Left hindlimb (tissue), 1 donor: ENCODE measurements around the gene DNAJC19.
"Not testable (repeated sequence)": the region's sequence is repeated elsewhere in the genome, so short reads cannot be mapped to it uniquely, and the experiment has no call there.

Experiments used
- DNase-seq: peaks from one replicate; pipeline ENCODE4 v3.0.0-alpha.2; 2018

The DNAJC19 gene

DNA sequence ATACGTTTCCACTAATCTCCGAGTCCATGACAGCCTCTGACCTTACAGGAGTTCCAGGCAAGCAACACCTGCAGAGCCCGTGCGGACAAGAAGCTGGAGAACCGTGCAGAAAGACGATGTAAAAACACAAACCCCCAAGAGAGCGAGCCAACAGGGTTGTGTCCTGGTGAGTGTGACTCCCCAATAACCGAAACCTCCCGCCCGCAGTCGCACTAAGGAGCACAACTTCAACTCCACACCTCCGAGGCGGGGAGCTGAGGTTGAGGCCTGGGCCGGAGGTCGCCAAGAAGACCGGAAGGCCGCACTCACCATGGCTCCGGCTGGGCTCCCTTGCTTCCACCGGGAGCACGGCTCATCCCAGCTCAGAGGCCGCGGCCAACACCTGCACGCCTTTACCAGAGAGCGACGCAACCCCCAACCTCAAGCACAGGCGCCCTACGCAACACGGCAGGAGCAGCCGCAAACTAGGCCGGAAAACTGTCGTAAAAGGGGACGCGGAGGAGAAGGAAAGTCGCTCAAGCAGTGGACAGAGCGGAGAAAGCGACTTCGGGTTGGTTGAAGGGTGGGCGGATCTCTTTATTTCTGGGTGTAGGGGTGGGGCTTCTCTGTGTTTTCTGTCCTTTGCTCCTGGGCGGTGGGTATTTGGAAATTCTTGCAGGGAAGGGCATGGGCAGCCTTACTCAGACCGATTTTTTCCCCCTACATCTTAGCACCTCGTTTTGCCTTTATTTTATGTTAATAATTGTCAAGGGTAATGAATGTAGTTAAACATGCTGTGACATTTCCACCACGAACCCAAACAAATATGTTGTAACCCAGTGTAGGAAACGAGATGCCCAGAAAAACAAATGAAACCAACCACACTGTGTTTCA lies at the start of gene DNAJC19:
DNAJC19 (minus strand) TSS at position 446 of the 873 bp plus-strand sequence; CDS start at position 312, 134 bp downstream.
- peak; percentile 92 for DNase-seq

DNA sequence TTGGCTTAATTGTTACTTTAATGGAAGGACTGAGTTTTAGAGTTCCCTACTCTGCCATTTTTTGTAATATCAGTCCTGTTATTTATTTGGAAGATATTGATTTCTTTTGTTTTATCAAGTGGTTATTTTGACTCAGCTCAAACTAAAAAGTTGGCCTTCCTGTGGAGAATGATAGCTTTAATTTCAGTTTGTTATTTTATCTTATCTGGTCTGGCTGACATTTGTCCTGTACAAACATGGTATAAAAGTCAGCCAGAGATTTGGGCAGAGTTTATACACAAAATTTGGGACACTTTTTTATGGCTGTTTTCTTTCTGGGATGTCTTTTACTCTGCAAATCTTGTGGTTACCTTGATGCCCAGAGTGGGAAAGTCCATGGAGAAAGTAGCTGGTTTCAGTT lies 41.4 kb upstream of the DNAJC19 start:
- no peak for DNase-seq

DNA sequence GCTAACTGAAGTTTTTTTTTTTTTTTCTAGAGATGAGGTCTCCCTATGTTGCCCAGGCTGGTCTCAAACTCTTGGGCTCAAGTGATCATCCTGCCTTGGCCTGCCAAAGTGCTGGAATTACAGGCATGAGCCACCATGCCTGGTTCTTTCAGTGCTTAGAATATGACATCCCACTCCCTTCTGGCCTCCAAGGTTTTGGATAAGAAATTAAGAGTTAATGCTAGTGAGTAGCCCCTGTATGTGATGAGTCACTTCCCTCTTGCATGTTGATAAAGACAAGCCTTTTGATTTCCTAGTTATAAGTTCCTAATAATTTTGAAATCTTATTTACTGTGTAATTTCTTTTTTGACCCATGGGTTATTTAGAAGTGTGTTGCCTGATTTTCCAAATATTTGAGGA lies 35.7 kb upstream of the DNAJC19 start:
- no peak for DNase-seq

DNA sequence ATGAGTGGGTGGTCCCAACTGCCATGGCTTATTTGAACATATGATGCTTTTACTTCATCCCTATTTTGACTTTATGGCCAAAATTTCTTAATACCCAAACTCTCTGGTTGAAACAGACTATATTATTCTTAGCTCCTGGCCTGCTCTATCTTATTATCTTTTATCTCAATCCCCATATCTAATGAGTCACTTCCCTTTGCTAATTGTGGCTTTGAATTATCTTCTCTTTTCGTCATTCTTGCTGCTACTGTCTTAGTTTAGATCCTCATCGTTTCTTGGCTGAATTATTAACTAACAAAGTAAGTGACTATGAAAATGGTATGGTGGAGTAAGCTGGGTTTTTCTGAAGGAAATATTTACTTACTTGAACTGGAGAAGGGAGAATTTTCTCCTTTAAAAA lies 28.2 kb upstream of the DNAJC19 start:
- DNase-seq, result no peak

DNA sequence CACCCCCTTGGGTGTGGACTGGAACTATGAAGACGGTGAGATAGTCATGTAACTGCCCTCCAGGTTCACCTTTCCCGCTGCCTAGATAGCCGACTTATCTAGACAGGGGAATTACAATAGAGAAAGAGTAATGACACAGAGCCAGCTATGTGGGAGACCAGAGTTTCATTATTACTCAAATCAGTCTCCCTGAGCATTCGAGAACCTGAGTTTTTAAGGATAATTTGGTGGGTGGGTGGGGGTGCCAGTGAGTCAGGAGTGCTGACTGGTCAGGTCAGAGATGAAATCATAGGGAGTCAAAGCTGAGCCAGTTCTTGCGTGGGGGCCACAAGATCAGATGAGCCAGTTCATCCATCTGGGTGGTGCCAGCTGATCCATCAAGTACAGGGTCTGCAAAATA lies 19.7 kb upstream of the DNAJC19 start:
- no peak for DNase-seq

DNA sequence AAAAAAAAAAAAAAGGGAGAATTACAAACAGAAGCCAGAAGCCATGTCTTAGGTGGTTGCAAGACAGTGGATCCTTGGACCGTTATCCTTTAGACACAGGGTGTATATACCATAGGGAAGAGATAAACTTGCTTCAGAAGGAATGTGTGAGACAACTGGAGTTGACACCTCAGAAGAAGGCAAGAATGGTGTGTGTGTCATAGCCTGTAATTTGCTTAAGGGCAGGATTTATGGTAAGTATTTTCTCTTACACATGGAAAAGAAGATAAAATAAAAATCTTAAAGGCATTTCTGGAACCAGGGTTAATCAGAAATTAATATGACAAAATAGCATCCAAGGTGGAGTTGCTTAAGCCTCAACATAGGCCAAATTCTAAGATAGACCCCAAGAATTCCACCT lies 19.3 kb upstream of the DNAJC19 start:
- DNase-seq, result no peak

DNA sequence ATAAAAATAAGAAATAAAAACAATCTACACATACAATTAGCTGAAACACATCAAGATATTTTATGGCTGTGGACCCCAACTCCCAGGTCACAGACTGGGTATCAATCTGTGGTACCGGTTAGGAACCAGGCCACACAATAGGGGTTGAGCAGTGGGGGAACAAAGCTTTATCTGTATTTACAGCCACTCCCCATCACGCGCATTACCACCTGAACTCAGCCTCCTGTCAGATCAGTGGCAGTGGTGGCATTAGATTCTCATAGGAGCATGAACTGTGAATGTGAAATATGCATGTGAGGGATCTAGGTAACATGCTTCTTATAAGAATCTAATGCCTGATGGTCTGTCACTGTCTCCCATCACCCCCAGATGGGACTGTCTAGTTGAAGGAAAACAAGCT lies 17.7 kb upstream of the DNAJC19 start:
- no peak for DNase-seq

DNA sequence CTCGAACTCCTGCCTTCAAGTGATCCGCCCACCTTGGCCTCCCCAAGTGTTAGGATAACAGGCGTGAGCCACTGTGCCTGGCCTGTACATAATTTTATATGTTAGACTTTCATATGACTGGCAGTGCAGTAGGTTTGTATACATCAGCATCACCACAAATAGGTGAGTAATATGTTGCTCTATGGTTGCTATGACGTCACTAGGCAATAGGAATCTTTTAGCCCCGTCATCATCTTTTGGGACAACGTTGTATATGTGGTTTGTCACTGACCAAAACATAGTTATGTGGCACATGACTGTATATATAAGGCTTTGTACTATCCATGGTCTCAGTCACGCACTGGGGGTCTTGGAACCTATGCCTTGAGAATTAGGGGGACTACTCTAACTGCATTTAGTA lies 17.0 kb upstream of the DNAJC19 start:
- DNase-seq, result no peak

DNA sequence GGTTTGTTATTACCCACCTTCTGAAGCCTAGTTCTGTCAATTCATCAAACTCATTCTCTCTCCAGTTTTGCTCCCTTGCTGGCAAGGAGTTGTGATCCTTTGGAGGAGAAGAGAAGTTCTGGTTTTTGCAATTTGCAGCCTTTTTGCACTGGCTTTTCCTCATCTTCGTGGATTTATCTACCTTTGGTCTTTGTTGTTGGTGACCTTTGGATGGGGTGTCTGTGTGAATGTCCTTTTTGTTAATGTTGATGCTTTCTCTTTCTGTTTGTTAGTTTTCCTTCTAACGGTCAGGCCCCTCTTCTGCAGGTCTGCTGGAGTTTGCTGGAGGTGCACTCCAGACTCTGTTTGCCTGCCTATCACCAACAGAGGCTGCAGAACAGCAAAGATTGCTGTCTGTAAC lies 13.9 kb upstream of the DNAJC19 start:
- DNase-seq, result not testable (repeated sequence)

DNA sequence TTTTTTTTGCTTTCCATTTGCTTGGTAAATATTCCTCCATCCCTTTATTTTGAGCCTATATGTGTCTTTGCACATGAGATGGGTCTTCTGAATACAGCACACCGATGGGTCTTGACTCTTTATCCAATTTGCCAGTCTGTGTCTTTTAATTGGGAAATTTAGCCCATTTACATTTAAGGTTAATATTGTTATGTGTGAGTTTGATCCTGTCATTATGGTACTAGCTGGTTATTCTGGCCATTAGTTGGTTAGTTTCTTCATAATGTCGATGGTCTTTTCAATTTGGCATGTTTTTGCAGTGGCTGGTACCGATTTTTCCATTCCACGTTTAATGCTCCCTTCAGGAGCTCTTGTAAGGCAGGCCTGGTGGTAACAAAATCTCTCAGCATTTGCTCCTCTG lies 12.8 kb upstream of the DNAJC19 start:
- not testable (repeated sequence) for DNase-seq

DNA sequence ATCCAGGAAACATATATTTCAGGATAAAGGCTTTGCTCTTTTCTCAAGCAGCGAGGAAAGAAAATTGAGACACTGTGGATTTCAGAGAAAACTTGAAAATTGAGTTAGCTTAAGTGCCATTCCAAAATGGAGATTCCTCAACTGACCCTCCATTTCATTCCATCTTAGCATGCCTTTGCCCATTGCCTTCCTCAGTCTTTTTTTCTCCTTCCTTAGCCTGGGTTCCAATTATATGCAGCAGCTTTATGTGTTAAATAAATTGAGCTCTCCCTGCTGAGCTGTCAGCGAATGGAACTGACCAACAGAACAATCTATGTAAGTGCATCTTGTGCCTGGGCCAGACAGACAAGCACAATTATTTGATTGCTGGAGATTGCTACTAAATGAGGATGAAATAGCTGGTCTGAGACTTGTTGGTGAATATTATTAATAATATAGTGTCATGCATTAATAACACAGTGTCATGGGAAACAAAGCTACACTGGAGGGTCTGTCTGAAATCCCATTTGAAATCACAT lies 6.9 kb upstream of the DNAJC19 start:
- no peak for DNase-seq

DNA sequence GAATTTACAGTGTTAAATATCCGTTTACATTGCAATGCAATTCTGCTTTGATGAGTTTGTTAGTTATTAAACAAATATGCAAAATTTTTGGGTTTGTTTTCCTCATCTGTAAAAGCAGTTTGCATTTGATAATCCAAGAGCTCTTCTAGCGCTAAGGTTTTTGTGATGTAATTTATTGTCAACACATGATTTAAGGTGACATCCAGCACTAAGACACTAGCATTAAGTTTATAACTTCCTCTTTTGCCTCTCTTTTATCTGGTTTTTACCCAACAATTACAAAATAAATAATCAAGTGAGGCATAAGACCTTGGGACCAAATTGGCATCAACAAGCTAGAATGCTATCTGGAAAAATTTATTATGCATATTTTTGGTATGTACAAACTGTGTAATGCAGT lies 969 bp upstream of the DNAJC19 start:
- no peak for DNase-seq

DNA sequence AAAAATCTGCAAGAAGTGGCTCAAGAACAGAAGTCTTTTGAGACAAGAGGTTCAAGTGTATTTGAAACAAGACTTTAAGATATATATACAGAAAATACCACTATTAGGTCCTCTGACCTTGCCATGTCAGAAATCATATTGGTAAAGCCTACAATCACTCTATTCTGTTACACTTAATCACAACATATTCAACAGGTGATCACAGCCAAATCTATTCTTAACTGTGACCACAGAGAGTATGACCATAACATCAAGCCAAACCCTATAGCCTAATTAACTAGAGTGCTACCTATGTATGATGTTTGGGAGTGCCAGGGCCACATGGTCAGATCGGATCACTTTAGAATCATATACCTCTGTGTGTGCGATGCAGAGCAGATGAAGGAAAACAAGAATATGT lies 2.2 kb downstream of the DNAJC19 start:
- no peak for DNase-seq

DNA sequence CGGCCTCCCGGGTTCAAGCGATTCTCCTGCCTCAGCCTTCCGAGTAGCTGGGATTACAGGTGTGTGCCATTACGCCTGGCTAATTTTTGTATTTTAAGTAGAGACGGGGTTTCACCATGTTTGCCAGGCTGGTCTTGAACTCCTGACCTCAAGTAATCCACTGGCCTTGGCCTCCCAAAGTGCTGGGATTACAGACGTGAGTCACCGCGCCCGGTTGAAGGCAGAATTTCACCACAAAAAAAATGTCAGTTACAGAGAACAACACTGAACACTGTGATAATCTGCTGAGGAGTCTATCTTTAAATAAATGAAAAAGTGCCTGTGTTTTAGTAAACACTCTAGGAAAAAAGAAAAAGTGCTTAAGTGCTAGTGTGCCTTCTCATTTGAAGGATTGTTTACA lies 3.2 kb downstream of the DNAJC19 start:
- DNase-seq, result not testable (repeated sequence)

DNA sequence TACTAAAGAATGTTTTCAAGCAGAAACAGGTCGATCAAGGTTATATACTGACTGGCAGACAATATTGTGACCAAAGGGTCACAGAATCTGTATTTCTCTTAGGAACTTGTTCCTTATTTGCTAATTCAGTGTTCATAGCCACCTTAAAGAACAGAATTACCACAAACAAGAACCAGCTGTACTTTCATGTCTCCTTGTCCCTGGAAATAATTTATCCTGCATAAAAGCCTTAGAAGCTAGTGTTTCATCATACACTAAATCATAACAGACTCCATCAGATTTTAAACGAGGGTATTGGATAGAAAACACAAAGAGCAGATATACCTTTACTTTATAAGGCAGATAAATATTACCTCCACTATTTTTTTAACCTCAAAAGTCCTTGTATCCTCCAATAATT lies 6.4 kb downstream of the DNAJC19 start:
- no peak for DNase-seq

DNA sequence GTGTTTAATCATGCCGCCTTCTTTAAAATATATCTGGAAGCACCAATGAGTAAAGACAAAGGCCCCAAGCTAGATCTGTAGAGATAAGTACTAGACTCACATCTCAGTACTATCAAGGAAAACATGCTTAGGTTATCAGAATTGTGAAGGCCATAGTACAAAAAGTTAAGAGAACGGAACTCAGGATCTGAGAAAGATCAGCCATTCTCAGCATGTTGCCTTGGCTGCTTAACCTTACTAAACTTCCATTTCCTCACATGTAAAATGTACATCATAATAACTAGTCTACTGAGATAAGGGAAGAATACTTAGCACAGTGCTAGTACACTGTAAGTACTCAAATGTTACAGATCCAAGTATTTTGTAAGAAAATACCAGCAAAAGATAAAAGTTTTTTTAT lies 7.6 kb downstream of the DNAJC19 start:
- DNase-seq, result no peak

DNA sequence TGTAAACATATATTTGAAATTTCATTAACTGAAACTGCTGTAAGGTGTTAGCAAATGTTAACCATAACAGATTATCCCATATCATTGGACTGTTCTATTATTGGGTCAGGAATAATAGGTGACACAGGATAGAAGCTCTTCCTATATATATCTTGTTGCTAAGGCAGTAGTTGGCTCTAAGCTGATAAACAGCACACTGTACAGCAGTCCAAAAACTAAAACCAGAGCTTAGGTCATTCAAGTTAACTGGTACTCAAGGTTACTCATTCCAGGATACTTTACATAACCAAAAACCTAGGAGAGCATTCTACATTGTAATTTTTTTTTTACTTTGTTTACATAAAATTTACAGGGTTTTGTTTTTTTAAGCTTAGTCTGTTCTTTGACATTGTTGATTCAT lies 8.9 kb downstream of the DNAJC19 start:
- DNase-seq, result no peak

DNA sequence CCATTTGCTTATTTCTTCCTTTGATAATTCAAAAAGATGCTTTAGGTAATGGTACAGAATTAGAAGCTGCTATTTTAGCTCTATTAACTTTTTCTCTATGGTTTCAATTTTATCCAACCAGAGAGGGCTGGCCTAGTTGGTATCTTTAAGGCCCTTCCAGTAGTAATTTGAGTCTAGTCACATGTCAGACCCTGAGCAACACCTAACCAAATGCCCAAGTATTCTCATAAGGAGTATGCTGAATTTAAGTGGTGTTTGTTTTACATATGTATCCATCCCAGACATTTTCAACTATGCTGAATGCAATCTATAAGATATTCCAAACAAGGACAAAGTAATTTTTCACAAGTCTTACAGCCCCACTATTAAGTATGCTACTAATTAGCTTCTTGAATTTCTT lies 9.6 kb downstream of the DNAJC19 start:
- no peak for DNase-seq

DNA sequence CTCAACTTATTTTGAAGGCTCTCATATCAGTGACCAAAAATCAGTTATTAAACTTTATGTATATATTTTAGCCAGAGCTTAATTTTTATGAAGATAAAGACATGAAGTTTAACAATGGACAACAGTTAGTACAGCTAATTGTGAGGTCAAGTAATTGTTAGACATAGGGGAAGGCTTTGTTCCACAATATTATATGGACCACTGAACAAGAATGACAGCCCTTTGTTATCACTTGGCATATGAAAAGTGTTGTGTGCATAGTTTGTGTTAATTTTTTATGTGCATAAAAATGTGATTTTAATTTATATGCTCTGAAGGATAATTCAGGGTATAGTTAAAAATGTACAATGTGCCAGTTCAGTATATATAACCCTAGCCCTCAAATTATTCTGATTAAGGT lies 12.0 kb downstream of the DNAJC19 start:
- DNase-seq, result no peak

DNA sequence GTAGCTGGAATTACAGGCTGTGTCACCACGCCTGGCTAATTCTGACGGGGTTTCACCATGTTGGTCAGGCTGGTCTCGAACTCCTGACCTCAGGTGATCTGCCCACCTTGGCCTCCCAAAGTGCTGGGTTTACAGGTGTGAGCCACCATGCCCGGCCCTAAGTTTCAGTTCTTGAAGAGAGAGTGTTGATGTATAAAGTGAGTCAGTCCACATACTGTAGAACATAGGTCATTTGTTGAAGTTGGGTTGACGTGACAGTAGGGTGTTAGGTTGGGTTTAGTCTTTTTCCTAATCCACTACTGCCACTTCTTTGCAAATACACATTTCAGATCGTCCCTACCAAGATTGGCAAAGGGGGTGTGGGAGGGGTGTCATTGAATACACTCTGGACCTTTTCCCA lies 15.2 kb downstream of the DNAJC19 start:
- DNase-seq, result no peak

DNA sequence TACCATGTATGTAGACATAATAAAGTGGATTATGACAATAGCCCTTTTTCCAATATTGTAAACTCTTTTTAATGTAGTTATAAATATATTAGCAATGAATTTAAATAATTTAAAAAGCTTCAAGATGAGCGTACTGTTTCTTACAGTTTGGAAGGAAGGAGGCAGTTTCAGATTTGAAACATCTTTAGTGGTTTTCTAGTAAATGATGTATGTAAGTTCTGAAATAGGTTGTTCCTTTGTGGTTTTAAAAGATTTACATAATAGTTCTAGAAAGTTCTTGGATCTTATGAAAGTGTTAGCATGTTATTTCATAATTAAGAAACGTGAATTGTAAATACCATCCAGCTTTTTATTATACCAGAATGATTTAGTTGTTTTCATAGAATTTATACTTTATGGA lies 16.0 kb downstream of the DNAJC19 start:
- no peak for DNase-seq

DNA sequence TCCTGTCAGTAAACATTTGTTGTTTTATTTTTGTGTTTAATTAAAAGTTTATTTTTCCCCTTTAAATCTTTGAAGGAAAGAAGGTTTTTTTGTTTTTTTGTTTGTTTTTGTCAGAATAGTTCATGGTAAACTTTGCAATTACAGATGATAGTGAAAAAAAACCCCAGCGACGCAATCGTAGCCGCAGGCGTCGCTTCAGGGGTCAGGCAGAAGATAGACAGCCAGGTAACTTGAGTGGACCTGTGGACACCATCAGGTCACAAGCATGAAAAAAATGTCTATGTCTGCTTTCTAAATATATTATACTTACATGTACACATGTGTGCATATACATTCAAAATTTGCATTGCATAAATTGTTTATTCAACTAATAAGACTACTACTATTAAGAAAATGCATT lies 18.6 kb downstream of the DNAJC19 start:
- no peak for DNase-seq

DNA sequence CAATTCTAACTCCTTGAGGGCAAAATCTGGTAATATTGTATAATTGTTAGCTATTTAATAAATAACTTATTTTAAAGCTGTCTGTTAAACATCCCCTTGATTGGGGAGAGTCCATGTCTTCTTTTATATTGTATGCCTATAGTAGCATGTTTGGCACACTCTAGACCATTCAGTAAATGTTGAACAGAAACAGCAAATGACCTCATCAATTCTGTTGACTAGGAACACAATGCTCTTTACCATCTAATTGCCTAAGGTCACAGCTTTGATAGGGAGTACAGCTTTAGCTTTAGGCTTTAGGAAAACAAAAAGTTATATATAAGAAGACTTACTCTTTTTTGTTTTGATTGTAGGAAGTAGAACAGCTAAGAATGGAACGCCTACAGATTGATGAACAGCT lies 27.0 kb downstream of the DNAJC19 start:
- no peak for DNase-seq

DNA sequence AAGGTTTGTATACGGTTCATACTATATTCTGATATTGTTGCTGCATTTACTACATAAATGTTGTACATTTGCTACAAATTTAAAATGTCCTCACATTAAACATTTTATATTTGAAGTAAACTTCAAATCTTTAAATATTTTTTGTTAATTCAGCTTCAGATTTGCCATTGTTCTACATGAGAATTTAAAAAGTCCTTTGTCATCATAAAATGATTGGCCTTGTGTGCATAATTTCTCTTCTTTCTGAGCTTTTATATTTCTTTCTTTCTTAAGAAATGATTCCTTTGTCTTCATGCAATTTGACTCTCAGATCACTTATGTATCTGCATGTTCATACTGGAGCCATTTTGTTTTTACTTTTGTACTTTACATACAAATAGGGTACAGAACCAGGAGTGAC lies 28.0 kb downstream of the DNAJC19 start:
- DNase-seq, result no peak

DNA sequence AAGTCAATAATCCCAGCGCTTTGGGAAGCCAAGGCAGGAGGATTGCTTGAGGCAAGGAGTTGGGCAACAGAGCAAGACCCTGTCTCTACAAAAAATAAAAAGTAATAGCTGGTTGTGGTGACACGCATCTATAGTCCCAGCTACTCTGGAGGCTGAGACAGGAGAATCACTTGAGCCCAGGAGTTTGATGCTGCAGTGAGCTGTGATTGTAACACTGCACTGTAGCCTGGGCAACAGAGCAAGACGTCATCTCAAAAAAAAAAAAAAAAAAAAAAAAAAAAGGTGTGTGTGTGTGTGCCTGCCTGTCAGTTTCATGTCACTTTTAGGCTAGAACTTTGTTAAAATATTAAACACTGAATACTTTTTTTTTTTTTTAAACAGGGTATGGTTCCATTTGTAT lies 28.4 kb downstream of the DNAJC19 start:
- no peak for DNase-seq
